Prostate gland (tissue), 2 donors: Measurements from ENCODE around the gene AFM. TPM values are rescaled to one million over a fixed set of nuclear protein-coding genes. Genes with fewer than 3 reads are reported as not detected.

Experiments
- DNase-seq: peaks from one replicate; pipeline ENCODE4 v3.0.0-alpha.2; 2019; ENCODE audit warnings: low spot score
- H3K27ac ChIP-seq, 2 donors: fragments of 200-600 bp; sonication (generic); 2 replicates each; pipeline ENCODE4 v1.5.1; 2017 to 2019
- H3K27me3 ChIP-seq: fragments of 200-600 bp; sonication (generic); replicated peaks from 2 replicates; pipeline ENCODE4 v1.5.1; 2019; ENCODE audit not compliant: insufficient read depth
- H3K36me3 ChIP-seq, 2 donors: fragments of 200-600 bp; sonication (generic); 1 replicate in 1 of 2; 2 replicates in 1 of 2; pipeline versions ENCODE4 v1.5.1 to v1.8.1; 2017 to 2019
- H3K4me1 ChIP-seq: fragments of 200-600 bp; sonication (generic); replicated peaks from 2 replicates; pipeline ENCODE4 v1.5.1; 2019
- H3K4me3 ChIP-seq, 2 donors: fragments of 200-600 bp; sonication (generic); 2 replicates each; pipeline ENCODE4 v1.5.1; 2017 to 2019
- H3K9me3 ChIP-seq: fragments of 200-600 bp; sonication (generic); 2 replicates; pipeline ENCODE4 v1.5.1; 2017
- CTCF ChIP-seq, 4 experiments: fragments of 200-600 bp in 2 of 4; fragments of 450-650 bp in 2 of 4; sonication (generic) in 2 of 4; IDR thresholded peaks; 1 replicate in 3 of 4; 2 replicates in 1 of 4; pipeline ENCODE4 v1.5.1; 2016 to 2019; ENCODE audit warnings: antibody characterized with exemption in 4 of 4, mild to moderate bottlenecking in 2 of 4, moderate library complexity in 2 of 4
- POLR2A ChIP-seq: fragments of 450-650 bp; IDR thresholded peaks from one replicate; pipeline ENCODE4 v1.6.1; 2016; ENCODE audit warnings: antibody characterized with exemption, mild to moderate bottlenecking
- POLR2AphosphoS5 ChIP-seq: sonication (generic); formaldehyde crosslinking; IDR thresholded peaks from one replicate; pipeline ENCODE4 v1.6.1; 2017; ENCODE audit warnings: antibody characterized with exemption
- WGBS: methylation state at CpG from one replicate; pipeline ENCODE4 v1.1.5; 2018; 5-methylcytosine and 5-hydroxymethylcytosine counted together
- intact Hi-C: fragments of 100-400 bp; cut with DNase I; formaldehyde crosslinking; loops from one replicate; pipeline ENCODE4 v1.14.2; 2022
- total RNA-seq, 2 donors: library from RNA; depleted of rRNA; stranded (reverse); fragments of >200 nt; gene quantifications; one replicate each; pipeline ENCODE4 v1.1.0, GENCODE V29; 2016

AFM gene
- total RNA-seq, 2 donors from 2014 or later, result not detected

GRCh38 chr4:73435984-73436383, 45.6 kb upstream of the AFM start, which contains the start of gene AFP:
Gene AFP (plus strand): TSS chr4:73436221. CDS start chr4:73436263, 42 bp downstream.
- intact Hi-C loops, result no loop called here
- TF ChIP-seq CTCF (IDR thresholded peaks at IDR 0.05) (no peak), POLR2AphosphoS5 (no peak), POLR2A (no peak)
- WGBS, result 82% methylated on average over 1 of the region's 1 CpG
- Histone ChIP-seq H3K4me3 (no peak within 1 kb of the TSS), H3K36me3 (no peaks in the 10 kb centered on the region), H3K27me3 (peaks cover 3% of the 10 kb centered on the region), H3K9me3 (no peaks in the 10 kb centered on the region), H3K27ac (no peak within 1 kb of the TSS), H3K4me1 (no peaks in the 10 kb centered on the region)
- DNase-seq, result no peak

DNA sequence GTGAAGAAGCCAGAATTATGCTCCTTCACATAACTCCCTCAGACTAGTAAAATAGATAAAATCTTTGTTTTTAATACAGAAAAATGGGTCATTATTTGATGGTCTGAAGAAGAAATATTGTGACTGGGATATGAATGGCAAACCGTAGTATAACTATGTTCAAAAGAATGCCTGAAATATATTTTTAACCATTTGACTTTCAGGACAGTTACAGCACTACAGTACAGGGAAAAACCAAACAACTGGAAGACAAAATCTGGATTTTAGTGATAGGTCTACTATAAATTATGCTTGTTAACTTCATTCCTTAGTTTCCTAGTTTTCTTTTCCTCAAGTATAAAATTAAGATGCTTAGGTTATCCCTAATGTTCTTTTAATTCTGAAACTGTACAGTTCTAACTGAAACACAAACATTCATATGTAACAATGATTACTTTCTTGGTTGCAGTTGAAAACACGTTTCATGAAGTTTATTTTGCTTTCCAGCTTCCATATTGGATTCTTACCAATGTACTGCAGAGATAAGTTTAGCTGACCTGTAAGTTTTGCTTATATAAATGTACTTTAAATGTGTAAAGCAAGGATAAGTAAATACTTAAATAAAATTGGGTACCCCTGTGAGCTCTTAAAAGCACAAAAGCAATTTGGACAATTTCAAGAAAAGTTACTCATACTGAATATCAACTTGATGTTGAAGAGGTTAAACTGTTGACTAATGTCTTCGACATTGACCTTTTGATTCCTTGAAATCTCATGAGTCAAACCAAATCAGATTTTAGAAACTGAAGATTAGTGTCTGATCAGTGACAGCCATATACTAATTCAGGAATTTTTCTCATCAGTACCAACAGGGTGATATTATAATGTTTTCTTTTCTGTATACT, 44.6 kb upstream of the AFM start:
- Histone ChIP-seq H3K36me3 (no peaks in the 10 kb centered on the region), H3K4me3 (no peak overlapping the region), H3K4me1 (no peaks in the 10 kb centered on the region), H3K27me3 (peaks cover 3% of the 10 kb centered on the region), H3K9me3 (no peaks in the 10 kb centered on the region), H3K27ac (no peak overlapping the region)
- DNase-seq, result no peak
- intact Hi-C loops, result no loop called here
- 56% methylated on average over 3 of the region's 3 CpGs for WGBS
- no peak for TF ChIP-seq POLR2A
- TF ChIP-seq CTCF (IDR thresholded peaks at IDR 0.05), result no peak

- TF ChIP-seq POLR2AphosphoS5 (no peak), CTCF (IDR thresholded peaks at IDR 0.05) (no peak), POLR2A (no peak)
- no peak for DNase-seq
- H3K9me3 ChIP-seq, result no peaks in the 10 kb centered on the region
- no peaks in the 10 kb centered on the region for H3K4me1 ChIP-seq
- H3K4me3 ChIP-seq, result no peak overlapping the region
- H3K27me3 ChIP-seq, result peaks cover 3% of the 10 kb centered on the region
- intact Hi-C loops, result no loop called here
- H3K27ac ChIP-seq, result no peak overlapping the region
- H3K36me3 ChIP-seq, result no peaks in the 10 kb centered on the region
These were observed 44.0 kb upstream of the AFM start for GRCh38 chr4:73437558-73437956.

- TF ChIP-seq CTCF (IDR thresholded peaks at IDR 0.05) (no peak), POLR2A (no peak), POLR2AphosphoS5 (no peak)
- H3K27me3 ChIP-seq, result peaks cover 3% of the 10 kb centered on the region
- 93% methylated on average over 1 of the region's 1 CpG for WGBS
- intact Hi-C loops, result no loop called here
- H3K27ac ChIP-seq, result no peak overlapping the region
- no peaks in the 10 kb centered on the region for H3K4me1 ChIP-seq
- no peak for DNase-seq
- H3K4me3 ChIP-seq, result no peak overlapping the region
- no peaks in the 10 kb centered on the region for H3K36me3 ChIP-seq
- no peaks in the 10 kb centered on the region for H3K9me3 ChIP-seq
These were observed 43.5 kb upstream of the AFM start for GRCh38 chr4:73438048-73438447.

DNA sequence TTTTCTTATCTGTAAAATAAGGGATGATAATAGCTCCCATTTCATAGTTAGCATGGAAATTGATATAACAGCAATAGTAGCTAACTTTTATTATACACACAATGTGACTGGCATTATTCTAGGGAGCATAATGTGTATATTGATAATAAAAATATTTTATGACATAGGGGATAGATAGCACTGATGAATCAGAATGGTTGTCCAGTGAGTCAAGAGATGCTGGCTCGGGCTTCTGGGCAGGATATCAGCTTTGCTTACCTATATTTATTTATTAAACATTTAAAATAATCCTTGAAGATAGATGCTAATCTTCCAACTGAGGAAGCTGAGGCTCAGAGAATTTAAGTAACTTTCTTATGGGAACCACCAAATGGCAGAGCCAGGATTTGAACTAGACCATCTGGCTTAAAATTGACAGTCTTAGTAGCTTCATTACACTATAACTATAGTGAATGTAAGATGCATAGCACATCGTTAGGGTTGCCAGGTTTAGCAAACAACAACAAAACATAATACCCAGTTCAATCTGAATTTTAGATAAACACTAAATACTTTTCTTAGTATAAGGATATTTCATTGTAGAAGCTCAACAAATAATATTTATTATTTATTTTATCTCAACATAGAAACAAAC, 42.8 kb upstream of the AFM start:
- intact Hi-C loops, result no loop called here
- Histone ChIP-seq H3K9me3 (no peaks in the 10 kb centered on the region), H3K4me1 (no peaks in the 10 kb centered on the region), H3K36me3 (no peaks in the 10 kb centered on the region), H3K27ac (no peak overlapping the region), H3K27me3 (peaks cover 3% of the 10 kb centered on the region), H3K4me3 (no peak overlapping the region)
- no peak for DNase-seq
- 72% methylated on average over 2 of the region's 2 CpGs for WGBS
- TF ChIP-seq POLR2AphosphoS5 (no peak), POLR2A (no peak)
